Left lung (tissue), 10 donors: ENCODE data around the gene DCTN3. TPM values are rescaled to one million over a fixed set of nuclear protein-coding genes. Genes with fewer than 3 reads are reported as not detected.

Experiments
- ATAC-seq: fragments of 200-7000 bp; cut with Tn5 transposase; one replicate; pipeline ENCODE4 v1.9.1; 2020; ENCODE audit warnings: moderate library complexity
- DNase-seq, 4 donors: peaks; one replicate each; pipeline ENCODE4 v3.0.0-alpha.2; 2013 to 2020
- H3K27ac ChIP-seq, 2 donors: fragments of 200-600 bp; sonication (generic) in 1 of 2; one replicate each; pipeline versions ENCODE4 v1.5.0 to v1.8.0; 2020 to 2021
- H3K27me3 ChIP-seq, 2 donors: fragments of 200-600 bp; sonication (generic) in 1 of 2; one replicate each; pipeline versions ENCODE4 v1.5.0 to v1.8.0; 2020 to 2021
- H3K36me3 ChIP-seq, 2 donors: fragments of 200-600 bp; sonication (generic) in 1 of 2; one replicate each; pipeline versions ENCODE4 v1.5.0 to v1.8.0; 2020 to 2021
- H3K4me1 ChIP-seq, 2 donors: fragments of 200-600 bp; one replicate each; pipeline ENCODE4 v1.8.0; 2021
- H3K4me3 ChIP-seq, 2 donors: fragments of 200-600 bp; sonication (generic) in 1 of 2; one replicate each; pipeline versions ENCODE4 v1.5.0 to v1.8.0; 2020 to 2021; ENCODE audit warnings: mild to moderate bottlenecking in 1 of 2
- H3K9me3 ChIP-seq, 2 donors: fragments of 200-600 bp; sonication (generic) in 1 of 2; one replicate each; pipeline versions ENCODE4 v1.5.0 to v1.8.0; 2020 to 2021
- intact Hi-C, 2 donors: fragments of 100-400 bp; cut with DNase I; formaldehyde crosslinking; loops; one replicate each; pipeline versions ENCODE4 v1.11.2 to v1.14.2; 2022
- polyA plus RNA-seq, 6 donors: library from polyadenylated mRNA; unstranded; fragments of 120-200 nt; gene quantifications; one replicate each; pipeline ENCODE4 v1.2.1, GENCODE V29; 2013; ENCODE audit not compliant: insufficient read length in 6 of 6
- total RNA-seq, 2 donors: library from RNA; stranded (reverse); fragmentation: NEBNext Ultra II Directional; extraction: Animal tissue kit (Norgen Biotek cat#: 25700); gene quantifications; one replicate each; pipeline ENCODE4 v1.2.1, GENCODE V29; 2021
- TF ChIP-seq, protein P1 (sequence below), 2 donors: fragments of 200-600 bp; sonication (generic) in 1 of 2; IDR thresholded peaks; one replicate each; pipeline versions ENCODE4 v1.5.0 to v1.8.0; 2021; ENCODE audit warnings: antibody characterized with exemption in 2 of 2
- donor health status: DM: no; HTN: yes; CAD: no.
- donor health status: DM: no; HTN: no; CAD: no.

The DCTN3 gene
- total and polyA plus RNA-seq, 8 donors: 69.8 to 111 (median 91.4) TPM

GRCh38 chr9:34579104-34579807 is 41.0 kb downstream of the DCTN3 start:
- DNase-seq (peak in 1 of 4 donors; percentile 82), ATAC-seq (no peak)
- peaks cover 0 to 7% of the 10 kb centered on the region in 2 donors for H3K4me1 ChIP-seq
- no peaks in the 10 kb centered on the region for H3K36me3 ChIP-seq
- peaks cover 13 to 100% of the 10 kb centered on the region in 2 donors for H3K27me3 ChIP-seq
- no peaks in the 10 kb centered on the region for H3K9me3 ChIP-seq
- intact Hi-C loops: no loop called here
- H3K27ac ChIP-seq: no peak overlapping the region
- no peak overlapping the region for H3K4me3 ChIP-seq
- TF ChIP-seq, protein P1, sequence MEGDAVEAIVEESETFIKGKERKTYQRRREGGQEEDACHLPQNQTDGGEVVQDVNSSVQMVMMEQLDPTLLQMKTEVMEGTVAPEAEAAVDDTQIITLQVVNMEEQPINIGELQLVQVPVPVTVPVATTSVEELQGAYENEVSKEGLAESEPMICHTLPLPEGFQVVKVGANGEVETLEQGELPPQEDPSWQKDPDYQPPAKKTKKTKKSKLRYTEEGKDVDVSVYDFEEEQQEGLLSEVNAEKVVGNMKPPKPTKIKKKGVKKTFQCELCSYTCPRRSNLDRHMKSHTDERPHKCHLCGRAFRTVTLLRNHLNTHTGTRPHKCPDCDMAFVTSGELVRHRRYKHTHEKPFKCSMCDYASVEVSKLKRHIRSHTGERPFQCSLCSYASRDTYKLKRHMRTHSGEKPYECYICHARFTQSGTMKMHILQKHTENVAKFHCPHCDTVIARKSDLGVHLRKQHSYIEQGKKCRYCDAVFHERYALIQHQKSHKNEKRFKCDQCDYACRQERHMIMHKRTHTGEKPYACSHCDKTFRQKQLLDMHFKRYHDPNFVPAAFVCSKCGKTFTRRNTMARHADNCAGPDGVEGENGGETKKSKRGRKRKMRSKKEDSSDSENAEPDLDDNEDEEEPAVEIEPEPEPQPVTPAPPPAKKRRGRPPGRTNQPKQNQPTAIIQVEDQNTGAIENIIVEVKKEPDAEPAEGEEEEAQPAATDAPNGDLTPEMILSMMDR (IDR thresholded peaks at IDR 0.05): no peak

- Histone ChIP-seq H3K27ac (no peak overlapping the region), H3K36me3 (no peaks in the 10 kb centered on the region), H3K4me1 (peaks cover 0 to 7% of the 10 kb centered on the region in 2 donors), H3K27me3 (peaks cover 12 to 97% of the 10 kb centered on the region in 2 donors), H3K4me3 (no peak overlapping the region), H3K9me3 (no peaks in the 10 kb centered on the region)
- ATAC-seq (peak; percentile 58), DNase-seq (no peak)
- TF ChIP-seq, protein P1 (IDR thresholded peaks at IDR 0.05): no peak
- intact Hi-C loops: no loop called here
These were observed 41.8 kb downstream of the DCTN3 start for GRCh38 chr9:34578241-34579103.

DNA sequence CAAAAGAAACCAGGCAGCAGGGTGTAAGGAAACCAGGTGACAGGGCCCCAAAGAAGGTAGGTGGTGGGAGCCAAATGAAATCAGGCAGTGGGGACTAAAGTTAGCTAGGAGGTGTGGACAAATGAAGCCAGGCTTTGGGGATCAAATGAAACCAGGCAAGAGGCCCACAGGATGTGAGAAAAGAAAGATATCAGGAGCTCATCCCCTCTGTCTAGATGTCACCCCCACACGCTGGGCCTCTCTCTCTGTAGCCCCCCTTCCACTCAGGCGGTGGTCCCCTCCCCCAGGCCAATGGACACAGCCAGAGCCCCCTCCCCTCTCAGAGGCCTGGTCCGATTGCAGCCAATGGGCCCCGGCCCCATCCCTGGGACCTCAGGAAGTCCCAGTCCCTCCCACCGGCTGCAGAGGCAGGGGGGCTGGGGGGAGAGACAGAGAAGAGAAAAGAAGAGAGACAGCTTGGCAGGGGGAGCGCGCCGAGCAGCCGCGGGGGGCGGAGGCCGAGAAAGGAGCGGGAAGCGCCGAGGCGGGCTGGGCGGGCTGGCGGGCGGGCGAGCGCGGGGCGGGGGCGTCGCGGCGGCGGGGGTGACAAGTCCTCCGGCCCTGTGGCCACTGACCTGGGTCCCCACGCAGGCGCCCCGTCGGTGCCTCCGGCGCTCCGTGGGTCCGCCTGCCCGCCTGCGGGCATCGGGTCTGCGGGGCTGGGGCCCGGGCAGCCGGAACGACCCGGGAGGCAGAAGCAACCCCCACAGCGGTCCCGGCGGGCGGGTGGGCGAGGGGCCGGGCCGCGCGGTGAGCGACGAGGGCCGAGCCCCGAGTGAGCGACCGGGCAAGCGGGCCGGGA is 42.7 kb downstream of the DCTN3 start:
- TF ChIP-seq, protein P1 (IDR thresholded peaks at IDR 0.05): no peak

DNA sequence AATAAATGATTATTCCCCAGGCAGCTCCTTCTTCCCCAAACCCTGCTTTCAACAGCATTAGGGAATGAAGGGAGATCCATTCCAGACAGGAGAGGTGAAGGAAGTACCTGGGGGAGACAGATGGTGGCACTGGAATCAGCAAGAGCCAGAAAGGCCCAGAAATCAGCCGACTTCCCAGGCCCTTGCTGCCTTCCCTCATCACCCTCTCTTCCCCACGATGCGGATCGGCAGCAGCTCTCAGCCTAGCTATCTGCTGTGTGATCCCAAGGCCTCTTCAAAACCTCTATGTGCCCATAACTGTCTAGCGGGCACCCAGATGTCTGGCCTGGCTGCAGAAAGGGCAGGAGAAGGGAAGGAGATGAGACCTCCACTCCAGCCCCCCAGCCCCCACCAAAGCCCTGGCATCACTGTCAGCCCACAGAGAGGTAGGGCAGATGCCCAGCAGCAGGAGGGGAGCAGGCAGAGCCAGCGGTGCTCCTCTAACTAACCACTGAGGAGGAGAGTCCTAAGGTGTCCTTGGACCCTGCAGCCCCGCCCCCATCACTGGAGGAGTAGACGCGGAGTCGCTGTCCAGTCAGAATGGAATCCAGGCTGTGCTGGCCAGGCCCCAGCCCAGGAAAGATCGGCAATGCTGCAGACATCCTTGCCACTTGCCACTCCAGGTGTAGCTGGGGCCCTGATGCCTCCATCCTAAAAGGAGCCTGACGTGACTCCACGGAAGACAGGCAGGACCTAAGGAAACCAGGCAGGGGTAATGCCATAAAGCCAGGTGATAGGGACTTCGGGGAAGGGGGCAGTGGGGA is 43.5 kb downstream of the DCTN3 start:
- Histone ChIP-seq H3K4me1 (peaks cover 0 to 7% of the 10 kb centered on the region in 2 donors), H3K36me3 (no peaks in the 10 kb centered on the region), H3K4me3 (no peak overlapping the region), H3K27ac (no peak overlapping the region), H3K9me3 (no peaks in the 10 kb centered on the region), H3K27me3 (peaks cover 12 to 86% of the 10 kb centered on the region in 2 donors)
- peak; percentile 9 for ATAC-seq
- intact Hi-C loops: no loop called here
- DNase-seq: no peak
- TF ChIP-seq, protein P1 (IDR thresholded peaks at IDR 0.05): no peak

More for the DNA sequence above, 42.7 kb downstream of the DCTN3 start:
- Histone ChIP-seq H3K27ac (no peak overlapping the region), H3K4me3 (no peak overlapping the region), H3K9me3 (no peaks in the 10 kb centered on the region), H3K27me3 (peaks cover 12 to 94% of the 10 kb centered on the region in 2 donors), H3K4me1 (peaks cover 0 to 7% of the 10 kb centered on the region in 2 donors), H3K36me3 (no peaks in the 10 kb centered on the region)
- intact Hi-C loops: no loop called here
- peak in 1 of 4 donors; percentile 89 for DNase-seq
- no peak for ATAC-seq
